Keratinocyte (primary cell): ENCODE results near the gene INHBB. TPM values are rescaled to one million over a fixed set of nuclear protein-coding genes. Genes with fewer than 3 reads are reported as not detected.

Source experiments
- DNase-seq: peaks from one replicate; pipeline ENCODE4 v3.0.0-alpha.2; 2011; ENCODE audit warnings: low read depth, missing footprints, low spot score
- FAIRE-seq: peaks from 2 replicates; lab custom pipeline; 2011; peaks lifted over from hg19 to GRCh38; lab: Jason Lieb, UNC
- H2AFZ ChIP-seq: 2 replicates; pipeline ENCODE4 v1.6.0; 2012; ENCODE audit warnings: low read length, control low read depth, inconsistent platforms; ENCODE audit not compliant: control insufficient read depth
- H3K27ac ChIP-seq: 2 replicates; pipeline ENCODE4 v1.5.1; 2011; ENCODE audit warnings: low read length; ENCODE audit not compliant: control insufficient read depth, insufficient read depth
- H3K27me3 ChIP-seq: 3 replicates; pipeline ENCODE4 v1.6.0; 2011; ENCODE audit warnings: low read length; ENCODE audit not compliant: control insufficient read depth, insufficient read depth; ENCODE audit errors: extremely low read depth
- H3K36me3 ChIP-seq, 2 experiments: 2 replicates in 1 of 2; 3 replicates in 1 of 2; pipeline ENCODE4 v1.5.1; 2011; ENCODE audit warnings: low read length in 2 of 2, mild to moderate bottlenecking in 1 of 2; ENCODE audit not compliant: control insufficient read depth in 2 of 2, insufficient read depth in 2 of 2; ENCODE audit errors: extremely low read depth in 1 of 2
- H3K4me1 ChIP-seq: 3 replicates; pipeline ENCODE4 v1.5.1; 2011; ENCODE audit warnings: low read length; ENCODE audit not compliant: control insufficient read depth, insufficient read depth; ENCODE audit errors: extremely low read depth
- H3K4me2 ChIP-seq: 3 replicates; pipeline ENCODE4 v1.6.0; 2011; ENCODE audit warnings: low read depth, low read length; ENCODE audit not compliant: control insufficient read depth, insufficient read depth; ENCODE audit errors: extremely low read depth
- H3K4me3 ChIP-seq, 3 experiments: fragments of 200-600 bp in 1 of 3; sonication (generic) in 1 of 3; 2 replicates in 2 of 3; 3 replicates in 1 of 3; pipeline ENCODE4 v1.5.1; 2011 to 2016; ENCODE audit warnings: low read length in 3 of 3, mild to moderate bottlenecking in 3 of 3, control low read depth in 2 of 3, inconsistent platforms in 1 of 3, low read depth in 1 of 3, mixed read lengths in 1 of 3, mixed run types in 1 of 3, moderate library complexity in 1 of 3; ENCODE audit not compliant: control insufficient read depth in 2 of 3, insufficient read depth in 2 of 3; ENCODE audit errors: extremely low read depth in 1 of 3
- H3K79me2 ChIP-seq: 2 replicates; pipeline ENCODE4 v1.6.0; 2012; ENCODE audit warnings: low read length; ENCODE audit not compliant: control insufficient read depth, insufficient read depth
- H3K9ac ChIP-seq: 3 replicates; pipeline ENCODE4 v1.6.0; 2011; ENCODE audit warnings: low read length; ENCODE audit not compliant: control insufficient read depth, insufficient read depth; ENCODE audit errors: extremely low read depth
- H3K9me1 ChIP-seq: 3 replicates; pipeline ENCODE4 v1.6.0; 2011; ENCODE audit warnings: low read length; ENCODE audit not compliant: control insufficient read depth, insufficient read depth; ENCODE audit errors: extremely low read depth
- H3K9me3 ChIP-seq: 2 replicates; pipeline ENCODE4 v1.5.1; 2012; ENCODE audit warnings: low read depth, low read length; ENCODE audit not compliant: control insufficient read depth
- H4K20me1 ChIP-seq: 3 replicates; pipeline ENCODE4 v1.6.0; 2011; ENCODE audit warnings: low read length; ENCODE audit not compliant: control insufficient read depth, insufficient read depth; ENCODE audit errors: extremely low read depth
- CTCF ChIP-seq, 3 experiments: IDR thresholded peaks in 1 of 3; conservative IDR thresholded peaks in 1 of 3; optimal IDR thresholded peaks in 1 of 3; 2 replicates in 2 of 3; 3 replicates in 1 of 3; pipeline versions ENCODE3 to v1.5.1; 2011; ENCODE audit warnings: low read length in 3 of 3, mild to moderate bottlenecking in 3 of 3, moderate library complexity in 2 of 3, control low read depth in 1 of 3, inconsistent platforms in 1 of 3; ENCODE audit not compliant: insufficient read depth in 2 of 3; ENCODE audit errors: extremely low read depth in 1 of 3
- EZH2 ChIP-seq: IDR thresholded peaks from one replicate; pipeline ENCODE4 v1.6.1; 2012; ENCODE audit warnings: inconsistent platforms, mild to moderate bottlenecking, low read length, moderate library complexity
- dilution Hi-C: fragments of 300-500 bp; cut with MboI; formaldehyde crosslinking; loops from one replicate; pipeline ENCODE4 v1.7.0; 2020; ENCODE audit warnings: low sequenced_read_pairs; ENCODE audit not compliant: extremely low pct_ligation_motif_present
- polyA plus RNA-seq, 5 experiments: library from polyadenylated mRNA; depleted of rRNA in 3 of 5; stranded (reverse) in 3 of 5; stranded (forward) in 1 of 5; unstranded in 1 of 5; fragments of >200 nt; gene quantifications; 1 replicate in 1 of 5; 2 replicates in 3 of 5; 3 replicates in 1 of 5; pipeline versions ENCODE4 v1.2.1 to v1.2.3, GENCODE V29; 2011 to 2012; ENCODE audit warnings: missing spikeins in 2 of 5, low read depth in 1 of 5, low replicate concordance in 1 of 5

INHBB gene
- polyA plus RNA-seq, 1 donor (not counting 4 experiments of a cell fraction or from before 2014, with no cell fraction given): not detected

DNA sequence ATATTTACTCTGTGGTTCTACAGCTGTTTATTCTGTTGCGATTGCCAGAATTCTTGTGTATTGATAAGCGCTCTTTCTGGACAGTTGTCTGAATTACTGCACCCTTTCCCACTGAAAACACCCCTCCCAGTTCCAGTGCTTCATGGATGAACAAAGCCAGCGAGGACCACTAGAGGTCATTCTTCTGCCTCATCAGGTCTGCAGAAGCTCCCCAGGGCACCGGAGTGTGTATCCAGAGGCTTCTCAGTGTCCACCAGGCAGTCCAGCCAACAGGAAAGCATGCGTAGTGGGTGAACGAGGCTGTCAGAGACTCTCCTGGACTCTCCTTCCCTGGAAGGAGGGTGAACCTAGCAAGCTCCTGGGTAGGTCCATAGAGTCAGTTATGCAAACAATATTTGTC lies 40.6 kb upstream of the INHBB start:
- H2AFZ ChIP-seq: no peak overlapping the region
- no peak overlapping the region for H3K9ac ChIP-seq
- H3K9me1 ChIP-seq: no peaks in the 10 kb centered on the region
- FAIRE-seq (no peak), DNase-seq (no peak)
- no peak overlapping the region for H3K4me2 ChIP-seq
- H3K27ac ChIP-seq: no peak overlapping the region
- H3K36me3 ChIP-seq: peaks cover 0 to 15% of the 10 kb centered on the region in 2 experiments
- no peaks in the 10 kb centered on the region for H3K9me3 ChIP-seq
- dilution Hi-C loops: no loop called here
- H3K4me1 ChIP-seq: peaks cover 3% of the 10 kb centered on the region
- no peaks in the 10 kb centered on the region for H3K79me2 ChIP-seq
- H4K20me1 ChIP-seq: no peaks in the 10 kb centered on the region
- no peak overlapping the region for H3K4me3 ChIP-seq
- peak in 1 of 3 experiments; percentile 35 for TF ChIP-seq CTCF (optimal IDR thresholded peaks at IDR 0.05 in 1 of 3, IDR thresholded peaks at IDR 0.05 in 1 of 3, conservative IDR thresholded peaks at IDR 0.05 in 1 of 3; ENCODE audit: extremely low read depth in 1 of 3, insufficient read depth in 2 of 3, low read length in 3 of 3)
- TF ChIP-seq EZH2: no peak
- H3K27me3 ChIP-seq: no peaks in the 10 kb centered on the region

GRCh38 chr2:120305937-120306490 lies 39.9 kb upstream of the INHBB start:
- FAIRE-seq (no peak), DNase-seq (no peak)
- H3K9ac ChIP-seq: no peak overlapping the region
- H4K20me1 ChIP-seq: no peaks in the 10 kb centered on the region
- TF ChIP-seq EZH2 (no peak), CTCF (optimal IDR thresholded peaks at IDR 0.05 in 1 of 3, IDR thresholded peaks at IDR 0.05 in 1 of 3, conservative IDR thresholded peaks at IDR 0.05 in 1 of 3; ENCODE audit: extremely low read depth in 1 of 3, insufficient read depth in 2 of 3, low read length in 3 of 3) (no peak)
- no peaks in the 10 kb centered on the region for H3K27me3 ChIP-seq
- no peaks in the 10 kb centered on the region for H3K79me2 ChIP-seq
- peaks cover 0 to 13% of the 10 kb centered on the region in 2 experiments for H3K36me3 ChIP-seq
- no peaks in the 10 kb centered on the region for H3K9me1 ChIP-seq
- no peak overlapping the region for H3K4me3 ChIP-seq
- dilution Hi-C loops: no loop called here
- no peak overlapping the region for H2AFZ ChIP-seq
- no peaks in the 10 kb centered on the region for H3K9me3 ChIP-seq
- no peak overlapping the region for H3K27ac ChIP-seq
- H3K4me2 ChIP-seq: no peak overlapping the region
- H3K4me1 ChIP-seq: no peaks in the 10 kb centered on the region
